T-helper 2 cell treated with Interferon-gamma antibody and Interleukin-4, amounts not matched to agents 5 μg/mL and 100 μg/mL, for 36 hours (primary cell): ENCODE data around the gene SULT2B1.
"Not testable (repeated sequence)": the region's sequence is repeated elsewhere in the genome, so short reads cannot be mapped to it uniquely, and the experiment has no call there.

Source experiments
- DNase-seq: peaks from one replicate; pipeline ENCODE4 v3.0.0; 2021; ENCODE audit warnings: low spot score
- H3K27ac Mint-ChIP-seq: one replicate; pipeline ENCODE4 v1.8.0; 2021; ENCODE audit warnings: mild to moderate bottlenecking, mixed read lengths
- H3K27me3 Mint-ChIP-seq: one replicate; pipeline ENCODE4 v1.8.0; 2021; ENCODE audit warnings: low read depth, mixed read lengths
- H3K36me3 Mint-ChIP-seq: one replicate; pipeline ENCODE4 v1.8.0; 2021; ENCODE audit warnings: low read depth, mixed read lengths
- H3K4me1 Mint-ChIP-seq: one replicate; pipeline ENCODE4 v1.8.0; 2021; ENCODE audit warnings: low read depth, mixed read lengths
- H3K4me3 Mint-ChIP-seq: one replicate; pipeline ENCODE4 v1.8.0; 2022; ENCODE audit warnings: mild to moderate bottlenecking, moderate library complexity, mixed read lengths
- H3K9me3 Mint-ChIP-seq: one replicate; pipeline ENCODE4 v1.8.0; 2021; ENCODE audit warnings: mixed read lengths

Gene SULT2B1

DNA sequence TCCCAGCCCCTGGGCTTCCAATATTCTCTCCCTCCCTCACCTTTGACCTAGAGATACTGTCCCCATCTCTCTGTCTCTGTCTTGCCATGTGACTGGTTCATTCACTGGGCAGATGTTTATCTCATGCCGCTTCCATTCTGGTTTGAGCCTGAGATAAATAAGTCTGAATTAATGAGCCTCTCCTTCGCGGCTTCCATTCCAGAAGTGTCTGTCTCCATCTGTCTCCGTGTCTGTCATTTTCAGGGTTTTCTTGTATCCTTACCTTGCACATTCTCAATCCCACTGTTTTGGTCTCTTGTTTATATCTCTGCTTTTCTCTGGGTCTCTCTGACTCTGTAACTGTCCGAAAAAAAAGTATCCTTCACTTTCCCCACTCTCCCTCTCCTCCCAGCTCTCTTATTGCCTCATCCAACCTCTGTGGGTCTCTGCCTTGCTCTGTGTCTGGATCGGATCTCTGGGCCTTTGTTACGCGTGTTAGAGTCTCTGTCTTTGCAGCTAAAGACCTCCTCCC is 71.6 kb downstream of the SULT2B1 start:
- H3K4me1 Mint-ChIP-seq, result peaks cover 32% of the 10 kb centered on the region
- DNase-seq, result no peak
- no peaks in the 10 kb centered on the region for H3K27me3 Mint-ChIP-seq

DNA sequence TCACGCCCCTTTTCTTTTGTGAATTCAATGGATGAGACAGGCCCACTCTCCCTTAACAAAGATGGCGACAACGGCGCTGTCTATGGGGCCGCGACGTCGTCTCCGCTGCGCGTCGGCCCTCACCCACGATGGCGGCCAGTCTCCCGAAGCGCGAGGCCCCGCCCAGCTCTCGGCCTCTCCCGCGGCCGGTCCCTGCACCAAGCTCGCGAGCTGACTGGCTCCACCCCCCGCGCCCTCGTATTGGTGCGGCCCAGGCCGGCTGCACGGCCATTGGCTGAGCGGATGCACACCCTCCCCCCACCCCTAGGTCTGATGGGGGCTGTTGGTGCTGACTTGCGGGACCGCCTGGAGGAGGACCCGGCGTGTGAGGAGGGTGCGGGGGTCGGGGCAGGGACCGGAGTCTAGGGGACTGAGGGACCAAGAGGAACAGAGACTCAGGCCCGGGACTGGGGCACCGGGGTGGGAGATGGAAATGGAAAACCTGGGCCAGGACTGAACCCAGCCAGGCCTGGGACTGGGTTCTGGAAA is 72.2 kb downstream of the SULT2B1 start:
- Mint-ChIP-seq H3K4me3 (peak overlapping the region; percentile 90), H3K36me3 (peaks cover 27% of the 10 kb centered on the region), H3K27ac (peak overlapping the region; percentile 98), H3K9me3 (no peaks in the 10 kb centered on the region), H3K4me1 (peaks cover 32% of the 10 kb centered on the region), H3K27me3 (no peaks in the 10 kb centered on the region)
- DNase-seq, result peak; percentile 98

More for the DNA sequence above, 71.6 kb downstream of the SULT2B1 start:
- Mint-ChIP-seq H3K4me3 (peak overlapping the region; percentile 90), H3K36me3 (peaks cover 26% of the 10 kb centered on the region), H3K9me3 (no peaks in the 10 kb centered on the region), H3K27ac (peak overlapping the region; percentile 98)

DNA sequence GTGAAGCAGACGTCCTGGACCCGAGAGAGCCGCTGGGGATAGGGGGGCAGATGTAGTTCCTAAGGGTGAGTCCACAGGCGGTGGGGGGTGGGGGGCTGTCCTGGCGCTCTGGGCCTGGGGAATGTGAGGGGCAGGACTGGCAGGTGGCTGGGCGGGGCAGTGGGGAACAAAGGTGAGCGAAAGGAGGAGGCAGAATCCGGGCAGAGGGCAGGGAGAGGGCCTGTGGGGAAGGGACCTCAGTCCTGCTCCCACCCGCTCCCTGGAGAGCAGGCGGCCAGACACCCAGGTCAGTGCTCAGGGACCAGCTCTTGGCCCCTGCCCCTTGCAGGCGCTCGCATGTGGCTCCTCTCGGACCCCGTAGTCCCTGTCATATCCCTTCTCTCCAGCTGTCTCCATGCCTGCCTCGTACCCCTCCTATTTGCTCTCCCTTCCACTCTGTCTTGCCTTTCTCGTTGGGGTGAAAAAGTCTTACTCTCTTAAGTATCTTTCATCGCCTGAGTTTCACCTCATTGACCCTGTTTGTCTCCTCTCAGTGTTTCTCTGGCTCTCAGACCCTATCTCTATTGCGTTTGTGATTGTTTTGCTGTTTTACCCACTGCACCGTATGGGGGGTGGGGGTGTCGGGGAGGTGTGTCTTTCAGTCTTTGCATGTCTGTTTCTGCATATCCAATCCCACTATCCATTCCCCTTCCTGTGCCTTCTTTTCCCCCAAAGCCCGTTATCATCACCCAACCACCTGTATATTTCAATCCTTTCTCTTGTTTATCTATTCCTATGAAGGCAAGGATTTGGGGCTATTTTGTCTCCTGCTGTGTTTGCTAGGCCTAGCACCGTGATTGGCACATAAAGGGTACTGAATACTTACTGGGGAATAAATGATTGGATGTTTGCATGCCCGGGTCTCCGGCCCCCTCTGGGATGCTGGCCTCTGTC is 73.1 kb downstream of the SULT2B1 start:
- Mint-ChIP-seq H3K27ac (peak overlapping the region; percentile 65), H3K4me1 (peaks cover 25% of the 10 kb centered on the region), H3K9me3 (no peaks in the 10 kb centered on the region), H3K36me3 (peaks cover 26% of the 10 kb centered on the region), H3K27me3 (no peaks in the 10 kb centered on the region), H3K4me3 (peak overlapping the region; percentile 90)
- DNase-seq, result no peak

DNA sequence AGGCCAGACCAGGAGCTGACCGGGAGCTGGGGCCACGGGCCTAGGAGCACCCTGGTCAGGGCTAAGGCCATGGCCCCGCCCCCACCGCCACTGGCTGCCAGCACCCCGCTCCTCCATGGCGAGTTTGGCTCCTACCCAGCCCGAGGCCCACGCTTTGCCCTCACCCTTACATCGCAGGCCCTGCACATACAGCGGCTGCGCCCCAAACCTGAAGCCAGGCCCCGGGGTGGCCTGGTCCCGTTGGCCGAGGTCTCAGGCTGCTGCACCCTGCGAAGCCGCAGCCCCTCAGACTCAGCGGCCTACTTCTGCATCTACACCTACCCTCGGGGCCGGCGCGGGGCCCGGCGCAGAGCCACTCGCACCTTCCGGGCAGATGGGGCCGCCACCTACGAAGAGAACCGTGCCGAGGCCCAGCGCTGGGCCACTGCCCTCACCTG is 73.9 kb downstream of the SULT2B1 start:
- H3K4me3 Mint-ChIP-seq, result no peak overlapping the region
- no peaks in the 10 kb centered on the region for H3K9me3 Mint-ChIP-seq
- H3K36me3 Mint-ChIP-seq, result peaks cover 31% of the 10 kb centered on the region
- no peak overlapping the region for H3K27ac Mint-ChIP-seq
- H3K4me1 Mint-ChIP-seq, result peaks cover 21% of the 10 kb centered on the region
- H3K27me3 Mint-ChIP-seq, result no peaks in the 10 kb centered on the region
- no peak for DNase-seq

DNA sequence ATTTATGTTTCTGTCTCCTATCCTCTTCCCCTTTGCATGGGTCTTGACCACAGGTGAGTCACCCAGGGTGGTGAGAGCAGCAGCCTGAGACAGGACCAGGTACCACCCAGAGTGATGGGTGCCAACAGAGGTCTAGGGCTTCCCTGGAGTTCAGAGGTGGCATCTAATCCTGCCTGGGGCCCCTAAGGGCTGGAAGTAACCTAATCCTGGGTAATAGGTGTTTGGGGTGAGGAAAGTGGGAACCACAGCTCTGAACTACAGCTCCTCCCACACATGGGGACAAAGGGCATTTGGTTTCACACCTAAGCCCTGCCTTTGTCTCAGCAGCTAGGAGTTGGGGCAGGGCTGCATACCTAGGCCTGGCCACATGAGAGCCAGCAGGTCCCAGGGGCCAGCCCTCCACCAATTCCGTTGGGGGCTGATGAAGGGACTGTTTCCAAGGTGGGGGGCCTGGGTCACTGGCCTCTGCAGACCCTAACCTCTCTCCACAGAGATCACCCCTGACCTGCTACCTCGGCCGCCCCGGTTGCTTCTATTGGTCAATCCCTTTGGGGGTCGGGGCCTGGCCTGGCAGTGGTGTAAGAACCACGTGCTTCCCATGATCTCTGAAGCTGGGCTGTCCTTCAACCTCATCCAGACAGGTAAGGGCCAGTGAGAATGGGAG is 75.4 kb downstream of the SULT2B1 start:
- H3K27ac Mint-ChIP-seq, result no peak overlapping the region
- H3K27me3 Mint-ChIP-seq, result no peaks in the 10 kb centered on the region
- H3K9me3 Mint-ChIP-seq, result no peaks in the 10 kb centered on the region
- peaks cover 25% of the 10 kb centered on the region for H3K36me3 Mint-ChIP-seq
- H3K4me1 Mint-ChIP-seq, result peaks cover 20% of the 10 kb centered on the region
- DNase-seq, result no peak
- H3K4me3 Mint-ChIP-seq, result no peak overlapping the region

DNA sequence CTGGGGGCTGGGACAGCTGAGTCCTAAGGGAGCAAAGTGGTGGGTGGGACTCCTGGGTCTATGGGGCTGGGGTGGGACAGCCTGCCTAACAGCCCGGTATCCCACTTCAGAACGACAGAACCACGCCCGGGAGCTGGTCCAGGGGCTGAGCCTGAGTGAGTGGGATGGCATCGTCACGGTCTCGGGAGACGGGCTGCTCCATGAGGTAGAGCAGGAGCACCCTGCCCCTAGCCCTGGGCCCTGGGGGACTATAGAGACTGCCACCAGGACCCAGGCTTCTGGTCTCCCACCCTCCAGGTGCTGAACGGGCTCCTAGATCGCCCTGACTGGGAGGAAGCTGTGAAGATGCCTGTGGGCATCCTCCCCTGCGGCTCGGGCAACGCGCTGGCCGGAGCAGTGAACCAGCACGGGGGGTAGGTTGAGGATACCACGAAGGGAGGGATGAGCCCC is 75.9 kb downstream of the SULT2B1 start:
- Mint-ChIP-seq H3K9me3 (no peaks in the 10 kb centered on the region), H3K27me3 (no peaks in the 10 kb centered on the region), H3K4me3 (no peak overlapping the region), H3K36me3 (peaks cover 23% of the 10 kb centered on the region), H3K4me1 (peaks cover 18% of the 10 kb centered on the region), H3K27ac (no peak overlapping the region)
- DNase-seq, result no peak

DNA sequence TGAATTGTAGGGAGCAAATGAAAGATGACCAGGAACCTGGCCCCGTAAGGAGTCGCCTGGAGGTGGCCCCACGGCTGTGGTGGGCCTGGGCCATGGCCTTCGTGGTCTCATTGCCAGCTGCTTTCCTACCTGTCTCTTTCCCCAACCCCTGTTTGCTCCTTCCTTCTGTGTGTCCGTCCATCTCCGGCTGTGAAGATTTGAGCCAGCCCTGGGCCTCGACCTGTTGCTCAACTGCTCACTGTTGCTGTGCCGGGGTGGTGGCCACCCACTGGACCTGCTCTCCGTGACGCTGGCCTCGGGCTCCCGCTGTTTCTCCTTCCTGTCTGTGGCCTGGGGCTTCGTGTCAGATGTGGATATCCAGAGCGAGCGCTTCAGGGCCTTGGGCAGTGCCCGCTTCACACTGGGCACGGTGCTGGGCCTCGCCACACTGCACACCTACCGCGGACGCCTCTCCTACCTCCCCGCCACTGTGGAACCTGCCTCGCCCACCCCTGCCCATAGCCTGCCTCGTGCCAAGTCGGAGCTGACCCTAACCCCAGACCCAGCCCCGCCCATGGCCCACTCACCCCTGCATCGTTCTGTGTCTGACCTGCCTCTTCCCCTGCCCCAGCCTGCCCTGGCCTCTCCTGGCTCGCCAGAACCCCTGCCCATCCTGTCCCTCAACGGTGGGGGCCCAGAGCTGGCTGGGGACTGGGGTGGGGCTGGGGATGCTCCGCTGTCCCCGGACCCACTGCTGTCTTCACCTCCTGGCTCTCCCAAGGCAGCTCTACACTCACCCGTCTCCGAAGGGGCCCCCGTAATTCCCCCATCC is 76.7 kb downstream of the SULT2B1 start:
- no peak overlapping the region for H3K4me3 Mint-ChIP-seq
- H3K36me3 Mint-ChIP-seq, result peaks cover 18% of the 10 kb centered on the region
- no peaks in the 10 kb centered on the region for H3K27me3 Mint-ChIP-seq
- H3K9me3 Mint-ChIP-seq, result no peaks in the 10 kb centered on the region
- peaks cover 16% of the 10 kb centered on the region for H3K4me1 Mint-ChIP-seq
- DNase-seq, result no peak
- H3K27ac Mint-ChIP-seq, result peak overlapping the region; percentile 65

DNA sequence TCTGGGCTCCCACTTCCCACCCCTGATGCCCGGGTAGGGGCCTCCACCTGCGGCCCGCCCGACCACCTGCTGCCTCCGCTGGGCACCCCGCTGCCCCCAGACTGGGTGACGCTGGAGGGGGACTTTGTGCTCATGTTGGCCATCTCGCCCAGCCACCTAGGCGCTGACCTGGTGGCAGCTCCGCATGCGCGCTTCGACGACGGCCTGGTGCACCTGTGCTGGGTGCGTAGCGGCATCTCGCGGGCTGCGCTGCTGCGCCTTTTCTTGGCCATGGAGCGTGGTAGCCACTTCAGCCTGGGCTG is 77.3 kb downstream of the SULT2B1 start:
- H3K9me3 Mint-ChIP-seq, result no peaks in the 10 kb centered on the region
- H3K4me1 Mint-ChIP-seq, result peaks cover 17% of the 10 kb centered on the region
- H3K27ac Mint-ChIP-seq, result no peak overlapping the region
- H3K36me3 Mint-ChIP-seq, result peaks cover 16% of the 10 kb centered on the region
- DNase-seq, result no peak
- no peaks in the 10 kb centered on the region for H3K27me3 Mint-ChIP-seq
- no peak overlapping the region for H3K4me3 Mint-ChIP-seq

DNA sequence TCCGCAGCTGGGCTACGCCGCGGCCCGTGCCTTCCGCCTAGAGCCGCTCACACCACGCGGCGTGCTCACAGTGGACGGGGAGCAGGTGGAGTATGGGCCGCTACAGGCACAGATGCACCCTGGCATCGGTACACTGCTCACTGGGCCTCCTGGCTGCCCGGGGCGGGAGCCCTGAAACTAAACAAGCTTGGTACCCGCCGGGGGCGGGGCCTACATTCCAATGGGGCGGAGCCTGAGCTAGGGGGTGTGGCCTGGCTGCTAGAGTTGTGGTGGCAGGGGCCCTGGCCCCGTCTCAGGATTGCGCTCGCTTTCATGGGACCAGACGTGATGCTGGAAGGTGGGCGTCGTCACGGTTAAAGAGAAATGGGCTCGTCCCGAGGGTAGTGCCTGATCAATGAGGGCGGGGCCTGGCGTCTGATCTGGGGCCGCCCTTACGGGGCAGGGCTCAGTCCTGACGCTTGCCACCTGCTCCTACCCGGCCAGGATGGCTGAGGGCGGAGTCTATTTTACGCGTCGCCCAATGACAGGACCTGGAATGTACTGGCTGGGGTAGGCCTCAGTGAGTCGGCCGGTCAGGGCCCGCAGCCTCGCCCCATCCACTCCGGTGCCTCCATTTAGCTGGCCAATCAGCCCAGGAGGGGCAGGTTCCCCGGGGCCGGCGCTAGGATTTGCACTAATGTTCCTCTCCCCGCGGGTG is 77.8 kb downstream of the SULT2B1 start:
- no peaks in the 10 kb centered on the region for H3K27me3 Mint-ChIP-seq
- peaks cover 16% of the 10 kb centered on the region for H3K36me3 Mint-ChIP-seq
- peaks cover 16% of the 10 kb centered on the region for H3K4me1 Mint-ChIP-seq
- no peaks in the 10 kb centered on the region for H3K9me3 Mint-ChIP-seq
- no peak overlapping the region for H3K4me3 Mint-ChIP-seq
- no peak overlapping the region for H3K27ac Mint-ChIP-seq
- no peak for DNase-seq

DNA sequence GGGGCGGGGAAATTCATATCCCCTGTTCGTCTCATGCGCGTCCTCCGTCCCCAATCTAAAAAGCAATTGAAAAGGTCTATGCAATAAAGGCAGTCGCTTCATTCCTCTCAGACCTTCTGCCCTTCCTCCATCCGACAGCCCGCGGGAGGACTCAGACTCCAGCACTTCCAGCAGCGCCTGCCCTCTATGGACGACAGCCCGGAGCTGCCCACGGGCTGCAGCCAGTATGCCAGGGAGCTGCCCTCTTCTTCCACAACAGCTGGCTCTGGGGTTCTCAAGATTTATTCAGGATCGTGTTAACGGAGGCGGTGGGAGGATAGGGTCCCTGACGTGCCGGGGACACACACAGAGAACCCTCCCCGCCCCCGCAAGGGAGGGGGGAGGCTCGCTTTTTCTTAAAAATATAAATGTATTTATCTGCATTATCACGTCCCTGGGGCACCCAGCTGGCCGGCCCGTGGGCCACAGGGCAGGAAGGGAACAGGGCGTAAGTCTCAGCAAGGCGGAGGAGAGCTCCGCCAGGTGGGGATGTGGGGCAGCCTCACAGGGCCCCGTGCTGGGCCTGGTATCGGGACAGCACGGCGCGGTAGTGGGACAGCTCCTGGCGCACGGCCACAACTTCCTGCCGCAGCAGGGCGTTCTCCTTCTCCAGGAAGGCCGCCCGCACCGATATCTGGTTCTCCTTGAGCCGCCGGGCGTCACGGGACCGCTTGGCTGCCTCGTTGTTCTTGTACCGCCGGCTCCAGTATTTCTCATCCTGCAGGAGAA is 78.5 kb downstream of the SULT2B1 start:
- Mint-ChIP-seq H3K9me3 (no peaks in the 10 kb centered on the region), H3K36me3 (peaks cover 16% of the 10 kb centered on the region), H3K4me1 (peaks cover 17% of the 10 kb centered on the region), H3K27me3 (no peaks in the 10 kb centered on the region), H3K27ac (peak overlapping the region; percentile 41), H3K4me3 (no peak overlapping the region)
- DNase-seq, result no peak

DNA sequence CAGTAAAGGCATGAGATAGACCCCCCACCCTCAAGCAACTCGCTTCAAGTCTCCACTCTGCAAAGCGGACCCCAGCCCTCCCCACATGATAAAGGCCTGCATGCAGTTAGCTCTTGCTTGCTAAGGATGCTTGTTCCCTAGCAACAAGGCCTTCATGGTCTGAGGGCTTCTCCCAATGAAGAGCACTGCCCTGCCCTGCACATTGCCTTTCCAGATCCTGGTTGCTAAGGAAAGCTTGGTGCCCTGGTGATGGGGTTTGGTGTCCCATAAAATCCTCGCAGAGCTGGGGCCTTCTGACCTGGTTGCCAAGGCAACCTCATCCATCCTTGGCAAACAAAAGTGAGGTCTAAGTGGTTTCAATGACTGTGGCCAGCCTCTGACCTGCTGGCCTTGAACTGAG is 79.3 kb downstream of the SULT2B1 start:
- Mint-ChIP-seq H3K9me3 (no peaks in the 10 kb centered on the region), H3K4me1 (peaks cover 20% of the 10 kb centered on the region), H3K27me3 (no peaks in the 10 kb centered on the region), H3K27ac (no peak overlapping the region), H3K4me3 (no peak overlapping the region), H3K36me3 (peaks cover 16% of the 10 kb centered on the region)
- no peak for DNase-seq

DNA sequence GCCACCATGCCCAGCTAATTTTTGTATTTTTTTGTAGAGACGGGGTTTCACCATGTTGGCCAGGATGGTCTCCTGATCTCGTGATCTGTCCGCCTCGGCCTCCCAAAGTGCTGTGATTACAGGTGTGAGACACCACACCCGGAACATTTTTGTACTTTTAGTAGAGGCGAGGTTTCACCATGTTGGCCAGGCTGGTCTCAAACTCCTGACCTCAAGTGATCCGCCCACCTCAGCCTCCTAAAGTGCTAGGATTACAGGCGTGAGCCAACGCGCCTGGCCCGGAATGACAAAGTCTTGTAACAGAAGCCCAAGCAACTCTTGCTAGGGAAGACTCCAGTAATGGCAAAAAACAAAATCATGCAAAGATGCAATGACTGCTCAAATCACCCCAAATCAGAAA is 80.3 kb downstream of the SULT2B1 start:
- H3K9me3 Mint-ChIP-seq, DNase-seq, H3K27ac Mint-ChIP-seq, H3K4me3 Mint-ChIP-seq, H3K27me3 Mint-ChIP-seq: not testable (repeated sequence)
- Mint-ChIP-seq H3K4me1 (peaks cover 20% of the 10 kb centered on the region), H3K36me3 (peaks cover 14% of the 10 kb centered on the region)
